ENCODE data around the gene RNF152.
"Not testable (repeated sequence)": the region's sequence is repeated elsewhere in the genome, so short reads cannot be mapped to it uniquely, and the experiment has no call there.

GRCh38 chr18:61787011-61787670, 105.7 kb downstream of the RNF152 start:
- not testable (repeated sequence) for TF ChIP-seq POLR2A (IDR thresholded peaks at IDR 0.05)
- TF ChIP-seq, protein P1, sequence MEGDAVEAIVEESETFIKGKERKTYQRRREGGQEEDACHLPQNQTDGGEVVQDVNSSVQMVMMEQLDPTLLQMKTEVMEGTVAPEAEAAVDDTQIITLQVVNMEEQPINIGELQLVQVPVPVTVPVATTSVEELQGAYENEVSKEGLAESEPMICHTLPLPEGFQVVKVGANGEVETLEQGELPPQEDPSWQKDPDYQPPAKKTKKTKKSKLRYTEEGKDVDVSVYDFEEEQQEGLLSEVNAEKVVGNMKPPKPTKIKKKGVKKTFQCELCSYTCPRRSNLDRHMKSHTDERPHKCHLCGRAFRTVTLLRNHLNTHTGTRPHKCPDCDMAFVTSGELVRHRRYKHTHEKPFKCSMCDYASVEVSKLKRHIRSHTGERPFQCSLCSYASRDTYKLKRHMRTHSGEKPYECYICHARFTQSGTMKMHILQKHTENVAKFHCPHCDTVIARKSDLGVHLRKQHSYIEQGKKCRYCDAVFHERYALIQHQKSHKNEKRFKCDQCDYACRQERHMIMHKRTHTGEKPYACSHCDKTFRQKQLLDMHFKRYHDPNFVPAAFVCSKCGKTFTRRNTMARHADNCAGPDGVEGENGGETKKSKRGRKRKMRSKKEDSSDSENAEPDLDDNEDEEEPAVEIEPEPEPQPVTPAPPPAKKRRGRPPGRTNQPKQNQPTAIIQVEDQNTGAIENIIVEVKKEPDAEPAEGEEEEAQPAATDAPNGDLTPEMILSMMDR (IDR thresholded peaks at IDR 0.05) = not testable (repeated sequence)

Measured in thyroid gland (tissue), 4 donors.